Heart left ventricle (tissue), 13 donors: ENCODE measurements around the gene SELENOF.
"Not testable (repeated sequence)": the region's sequence is repeated elsewhere in the genome, so short reads cannot be mapped to it uniquely, and the experiment has no call there.

Source experiments
- CTCF ChIP-seq, 12 donors: fragments of 200-600 bp; sonication (generic) in 4 of 12; IDR thresholded peaks; one replicate each; pipeline versions ENCODE4 v1.5.0 to v1.8.0; 2018 to 2022; ENCODE audit warnings: antibody characterized with exemption in 12 of 12, mild to moderate bottlenecking in 5 of 12
- POLR2A ChIP-seq, 2 donors: fragments of 450-650 bp; IDR thresholded peaks; one replicate each; pipeline ENCODE4 v1.6.1; 2017; ENCODE audit warnings: antibody characterized with exemption in 2 of 2, mild to moderate bottlenecking in 2 of 2, moderate library complexity in 2 of 2
- donor health status: ischemic (EF 13 %, LVEDD 7.1; RV severe dilation, severe dysfunction).
- donor health status: DM: no; HTN: yes; CAD: no.
- donor health status: DM: no; HTN: no; CAD: no.
- donor health status: ischemic (EF 25% LVEDD 6.9; RV normal size, moderate dysfunction).
- donor health status: ischemic (EF 25% LVEDD 5.7; RV mildly dilated, moderate dysfunction).
- donor health status: ischemic (EF 35%, LVEDD 5.7; RV mildly dilated, moderate dysfunction).
- donor health status: nonischemic (EF 11% LVEDD 7.7; RV severe dilation, severe dysfunction).
- donor health status: DM: yes; HTN: yes; CAD: no.
- donor health status: PGD.
- donor health status: ischemic (EF 29% LVEDD 5.4; RV normal size, mild dysfunction).
- donor health status: nonischemic (EF 23%, LVEDD 6.1; RV moderate dilation, normal function).

GRCh38 chr1:86899401-86899800, 14.5 kb downstream of the SELENOF start:
- TF ChIP-seq CTCF, POLR2A (IDR thresholded peaks at IDR 0.05): not testable (repeated sequence)
